ENCODE data around the gene GRAMD1A.

Gene GRAMD1A

GRCh38 chr19:35056513-35057063 lies 56.5 kb downstream of the GRAMD1A start:
- DNase-seq: no peak

DNA sequence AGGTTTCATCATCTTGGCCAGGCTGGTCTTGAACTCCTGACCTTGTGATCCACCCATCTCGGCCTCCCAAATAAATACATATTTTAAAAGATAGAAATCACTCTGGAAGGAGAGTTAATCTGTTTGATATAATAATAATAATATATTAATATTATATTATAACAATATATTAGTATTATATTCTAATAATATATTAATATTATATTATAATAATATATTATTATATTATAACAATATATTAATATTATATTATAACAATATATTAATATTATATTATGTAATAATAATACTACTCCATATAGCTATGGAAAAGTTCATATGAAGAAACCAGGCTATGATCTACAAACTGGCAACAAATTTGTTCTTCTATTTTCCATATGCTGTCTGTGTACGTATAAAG lies 58.2 kb downstream of the GRAMD1A start:
- no peak for DNase-seq

- DNase-seq: no peak
Measured at GRCh38 chr19:35059006-35059798, 59.1 kb downstream of the GRAMD1A start.

- DNase-seq: no peak
Measured at GRCh38 chr19:35059799-35060091, 59.6 kb downstream of the GRAMD1A start.

DNA sequence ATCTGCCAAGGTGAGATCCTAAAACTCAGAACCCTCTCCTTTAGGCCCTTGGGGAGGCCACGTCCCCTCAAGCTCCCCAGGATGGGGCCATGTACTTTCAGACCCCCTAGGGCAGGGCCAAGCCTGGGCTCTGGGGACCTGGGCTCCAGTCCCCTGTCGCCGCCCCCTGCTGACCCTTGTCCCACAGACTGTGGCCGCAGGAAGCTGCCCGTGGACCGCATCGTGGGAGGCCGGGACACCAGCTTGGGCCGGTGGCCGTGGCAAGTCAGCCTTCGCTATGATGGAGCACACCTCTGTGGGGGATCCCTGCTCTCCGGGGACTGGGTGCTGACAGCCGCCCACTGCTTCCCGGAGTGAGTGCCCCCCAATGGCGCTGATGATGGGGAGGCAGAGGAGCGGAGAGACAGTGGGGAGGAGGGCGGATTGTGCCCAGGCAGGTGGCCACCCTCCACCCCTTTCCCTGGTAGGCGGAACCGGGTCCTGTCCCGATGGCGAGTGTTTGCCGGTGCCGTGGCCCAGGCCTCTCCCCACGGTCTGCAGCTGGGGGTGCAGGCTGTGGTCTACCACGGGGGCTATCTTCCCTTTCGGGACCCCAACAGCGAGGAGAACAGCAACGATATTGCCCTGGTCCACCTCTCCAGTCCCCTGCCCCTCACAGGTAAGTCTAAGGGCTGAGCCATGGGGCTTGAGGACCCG lies 60.2 kb downstream of the GRAMD1A start:
- no peak for DNase-seq

DNA sequence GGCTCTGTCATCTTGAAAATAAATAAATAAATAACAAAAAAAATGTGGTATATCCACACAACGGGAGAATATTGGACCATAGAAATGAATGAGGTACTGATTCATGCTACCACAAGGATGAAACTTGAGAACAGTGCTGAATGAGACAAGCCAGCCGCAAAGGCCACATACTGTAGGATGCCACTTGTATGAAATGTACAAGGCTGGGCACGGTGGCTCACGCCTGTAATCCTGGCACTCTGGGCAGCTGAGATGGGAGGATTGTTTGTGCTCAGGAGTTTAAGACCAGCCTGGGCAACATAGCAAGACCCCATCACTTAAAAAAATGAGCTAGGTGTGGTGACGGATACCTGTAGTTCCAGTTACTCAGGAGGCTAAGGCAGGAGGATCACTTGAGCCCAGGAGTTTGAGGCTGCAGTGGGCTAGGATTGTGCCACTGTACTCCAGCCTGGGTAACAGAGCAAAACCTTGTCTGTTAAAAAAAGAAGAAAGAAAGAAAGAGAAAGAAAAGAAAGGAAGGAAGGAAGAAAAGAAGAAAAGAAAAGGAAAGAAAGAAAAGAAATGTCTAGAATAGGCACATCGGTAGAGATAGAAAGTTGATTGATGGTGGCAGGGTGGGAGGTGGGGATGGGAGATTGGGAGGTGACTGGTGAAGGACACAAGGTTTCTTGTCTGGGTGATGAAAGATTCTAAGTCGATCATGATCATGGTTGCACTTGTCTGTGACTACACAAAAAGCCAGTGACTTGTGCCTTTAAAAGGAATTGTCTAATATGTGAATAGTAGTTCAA lies 61.7 kb downstream of the GRAMD1A start:
- no peak for DNase-seq

DNA sequence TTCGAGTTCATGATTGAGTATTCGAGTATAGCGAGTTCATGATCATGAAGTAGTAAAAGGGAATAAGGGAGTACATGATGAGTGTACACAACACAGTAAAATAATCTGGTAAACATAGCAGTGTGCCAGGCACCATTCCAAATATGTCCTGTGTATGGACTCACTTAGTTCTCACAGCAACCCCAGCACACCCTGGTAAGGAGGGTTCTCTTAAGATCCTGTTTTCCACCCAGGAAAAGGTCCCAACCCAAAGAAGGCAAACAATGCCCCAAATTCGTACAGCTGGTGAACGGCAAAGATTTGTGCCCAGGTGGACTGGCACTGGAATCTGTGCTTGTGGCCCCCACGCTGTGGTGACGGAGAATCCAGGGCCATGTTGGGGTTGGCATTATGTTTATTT lies 62.8 kb downstream of the GRAMD1A start:
- no peak for DNase-seq

DNA sequence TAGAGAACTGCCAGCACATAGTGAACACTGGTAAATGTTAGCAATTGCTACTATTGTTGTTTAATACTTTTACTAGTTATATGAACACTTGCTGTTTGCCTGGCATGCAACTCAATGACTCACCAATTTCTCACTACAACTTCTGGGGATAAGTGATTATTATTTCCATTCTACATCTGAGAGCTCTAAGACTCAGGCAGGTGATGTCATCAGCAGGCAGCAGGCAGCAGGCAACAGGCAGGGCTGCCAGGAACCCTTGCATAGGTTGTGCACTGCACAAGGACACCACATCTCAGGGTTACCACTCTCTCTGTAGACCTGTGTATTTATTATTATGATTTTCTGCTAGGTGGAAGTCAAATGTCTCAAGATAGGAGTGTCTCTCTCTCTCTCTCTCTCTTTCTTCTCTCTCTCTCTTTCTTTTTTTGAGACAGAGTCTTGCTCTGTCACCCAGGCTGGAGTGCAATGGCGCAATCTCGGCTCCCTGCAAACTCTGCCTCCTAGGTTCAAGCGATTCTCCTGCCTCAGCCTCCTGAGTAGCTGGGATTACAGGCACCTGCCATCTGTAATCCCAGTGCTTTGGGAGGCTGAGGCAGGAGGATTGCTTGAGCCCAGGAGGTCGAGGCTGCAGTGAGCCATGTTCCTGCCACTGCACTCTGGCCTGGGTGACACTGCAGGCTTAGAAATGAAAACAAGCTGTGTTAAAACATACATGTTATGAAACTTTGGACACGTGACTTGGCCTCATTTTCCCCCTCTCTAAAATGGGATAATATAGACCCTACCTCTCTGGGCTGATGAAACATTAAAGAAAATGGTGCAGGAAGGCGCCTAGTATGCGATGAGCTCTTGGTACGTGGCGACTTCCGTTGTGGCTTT lies 64.1 kb downstream of the GRAMD1A start:
- DNase-seq: no peak

GRCh38 chr19:35065574-35065973 lies 65.5 kb downstream of the GRAMD1A start:
- no peak for DNase-seq

DNA sequence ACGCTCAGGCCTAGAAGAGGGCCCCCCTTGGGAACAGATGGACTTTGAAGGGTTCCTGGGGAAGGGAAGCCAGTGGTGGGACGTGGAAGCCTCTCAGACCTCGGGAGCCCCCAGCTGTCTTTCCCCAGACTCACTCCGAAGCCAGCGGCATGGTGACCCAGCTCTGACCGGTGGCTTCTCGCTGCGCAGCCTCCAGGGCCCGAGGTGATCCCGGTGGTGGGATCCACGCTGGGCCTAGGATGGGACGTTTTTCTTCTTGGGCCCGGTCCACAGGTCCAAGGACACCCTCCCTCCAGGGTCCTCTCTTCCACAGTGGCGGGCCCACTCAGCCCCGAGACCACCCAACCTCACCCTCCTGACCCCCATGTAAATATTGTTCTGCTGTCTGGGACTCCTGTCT lies 66.0 kb downstream of the GRAMD1A start:
- no peak for DNase-seq

DNA sequence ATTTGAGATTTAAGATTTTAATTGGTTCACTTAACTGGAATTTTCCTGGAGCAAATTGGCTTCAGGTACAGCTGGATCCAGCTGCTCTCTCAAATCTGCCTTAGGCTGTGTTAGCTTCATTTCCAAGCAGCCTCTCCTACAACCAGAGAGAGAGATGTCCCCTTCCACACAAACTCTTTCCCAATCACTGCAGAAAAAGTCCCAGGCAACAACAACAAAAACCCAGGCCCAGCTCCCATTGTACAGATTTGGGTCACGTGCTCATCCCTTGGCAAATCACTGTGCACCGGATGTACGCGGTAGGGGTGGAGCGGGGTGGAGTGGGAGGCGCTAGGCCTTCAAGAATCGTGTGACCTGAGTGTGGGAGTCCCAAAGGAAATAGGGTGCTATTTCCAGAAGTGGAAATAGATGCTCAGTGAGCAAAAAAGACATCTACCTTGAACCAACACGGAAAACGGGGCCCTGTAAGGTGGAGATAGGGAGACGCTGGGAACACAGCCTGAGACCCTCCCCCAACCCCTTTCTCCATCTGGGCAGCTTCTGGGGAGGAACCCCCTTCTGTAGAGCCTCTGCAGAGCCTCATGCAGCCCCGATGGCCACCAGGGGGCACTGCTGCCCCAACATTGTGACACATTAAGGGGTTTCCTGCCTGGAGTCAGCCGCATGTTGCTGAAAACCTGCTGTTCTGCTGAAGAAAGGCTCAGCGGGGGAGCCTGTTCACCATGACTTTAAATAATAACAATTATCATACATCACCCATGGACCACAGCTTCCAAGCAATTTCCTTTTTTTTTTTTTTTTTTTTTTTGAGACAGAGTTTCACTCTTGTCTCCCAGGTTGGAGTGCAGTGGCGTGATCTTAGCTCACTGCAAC lies 66.8 kb downstream of the GRAMD1A start:
- DNase-seq: peak; percentile 49

DNA sequence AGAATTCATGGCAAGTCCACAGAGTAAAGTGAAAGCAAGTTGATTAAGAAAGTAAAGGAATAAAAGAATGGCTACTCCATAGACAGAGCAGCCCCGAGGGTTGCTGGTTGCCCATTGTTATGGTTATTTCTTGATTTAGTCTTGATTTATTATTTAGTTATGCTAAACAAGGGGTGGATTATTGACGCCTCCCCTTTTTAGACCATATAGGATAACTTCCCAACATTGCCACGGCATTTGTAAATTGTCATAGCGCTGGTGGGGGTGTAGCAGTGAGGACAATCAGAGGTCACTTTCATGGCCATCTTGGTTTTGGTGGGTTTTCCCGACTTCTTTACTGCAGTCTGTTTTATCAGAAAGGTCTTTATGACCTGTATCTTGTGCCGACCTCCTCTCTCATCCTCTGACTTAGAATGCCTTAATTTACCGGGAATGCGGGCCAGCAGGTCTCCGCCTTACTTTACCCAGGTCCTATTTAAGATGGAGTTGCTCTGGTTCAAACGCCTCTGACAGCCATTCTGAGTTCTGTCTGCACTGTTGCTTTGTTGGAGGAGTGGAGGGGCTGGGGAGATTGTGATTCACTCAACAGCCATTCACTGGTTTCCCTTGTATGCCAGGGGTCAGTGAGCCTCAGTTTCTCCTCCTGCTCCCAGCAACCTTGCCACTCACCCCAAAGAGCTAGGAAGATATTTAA lies 69.0 kb downstream of the GRAMD1A start:
- DNase-seq: no peak

DNA sequence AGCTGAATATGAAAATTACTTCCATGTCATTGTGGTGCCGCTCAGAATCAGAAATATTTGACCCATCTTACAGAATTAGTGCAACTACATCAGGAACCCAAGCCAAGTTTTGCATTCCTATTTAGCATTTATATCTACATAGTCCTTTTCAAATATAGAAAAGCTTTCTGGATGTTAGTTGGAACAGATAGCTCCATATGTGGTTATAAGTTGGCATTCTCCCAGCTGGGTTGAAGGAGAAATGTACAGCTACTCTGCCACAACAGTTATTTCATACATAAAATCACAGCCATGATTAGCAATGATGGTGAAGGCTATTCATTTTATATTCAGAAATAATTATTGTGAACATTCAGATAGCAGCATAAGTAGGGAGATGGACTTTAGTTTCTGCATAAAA lies 69.6 kb downstream of the GRAMD1A start:
- DNase-seq: no peak

- DNase-seq: no peak
Measured at GRCh38 chr19:35070471-35070870, 70.3 kb downstream of the GRAMD1A start.

DNA sequence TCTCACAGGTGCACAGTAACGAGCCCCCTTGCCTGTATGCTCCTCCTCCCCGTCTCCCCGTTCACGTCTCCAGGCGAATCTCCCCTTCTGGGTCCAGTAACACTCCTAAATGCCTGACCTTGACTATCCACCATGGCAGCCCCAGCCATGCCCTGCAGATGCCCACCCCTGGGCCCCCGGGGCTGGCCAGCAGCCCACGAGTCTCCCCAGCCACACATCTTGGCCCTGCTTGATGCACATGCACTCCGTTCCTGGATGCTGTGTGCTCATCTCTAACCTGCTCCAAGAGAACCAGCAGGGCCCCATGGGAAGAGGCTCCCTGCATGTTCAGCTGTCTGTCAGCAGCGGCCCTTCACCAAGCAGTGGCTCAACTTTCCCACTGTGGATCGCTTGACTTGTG lies 73.4 kb downstream of the GRAMD1A start:
- DNase-seq: no peak

DNA sequence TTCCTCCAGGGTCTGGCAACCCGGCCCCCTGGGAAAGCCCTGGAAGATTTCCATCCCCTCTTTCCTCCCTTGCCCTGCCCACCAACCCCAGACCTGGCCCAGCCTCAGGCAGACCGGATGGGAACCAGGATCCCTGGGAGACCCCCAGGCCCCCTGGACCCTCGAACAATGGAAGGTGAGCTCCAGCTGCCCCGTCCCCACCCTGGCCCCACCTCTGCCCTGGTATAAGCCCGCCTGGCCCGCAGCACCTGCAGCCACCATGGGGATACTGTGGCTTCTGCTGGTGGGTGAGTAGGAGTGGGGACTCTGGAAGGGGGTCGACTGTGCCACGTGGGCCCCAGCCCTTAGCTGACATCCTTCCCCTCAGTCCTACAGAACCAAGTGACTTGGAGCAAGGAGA lies 73.8 kb downstream of the GRAMD1A start:
- no peak for DNase-seq

DNA sequence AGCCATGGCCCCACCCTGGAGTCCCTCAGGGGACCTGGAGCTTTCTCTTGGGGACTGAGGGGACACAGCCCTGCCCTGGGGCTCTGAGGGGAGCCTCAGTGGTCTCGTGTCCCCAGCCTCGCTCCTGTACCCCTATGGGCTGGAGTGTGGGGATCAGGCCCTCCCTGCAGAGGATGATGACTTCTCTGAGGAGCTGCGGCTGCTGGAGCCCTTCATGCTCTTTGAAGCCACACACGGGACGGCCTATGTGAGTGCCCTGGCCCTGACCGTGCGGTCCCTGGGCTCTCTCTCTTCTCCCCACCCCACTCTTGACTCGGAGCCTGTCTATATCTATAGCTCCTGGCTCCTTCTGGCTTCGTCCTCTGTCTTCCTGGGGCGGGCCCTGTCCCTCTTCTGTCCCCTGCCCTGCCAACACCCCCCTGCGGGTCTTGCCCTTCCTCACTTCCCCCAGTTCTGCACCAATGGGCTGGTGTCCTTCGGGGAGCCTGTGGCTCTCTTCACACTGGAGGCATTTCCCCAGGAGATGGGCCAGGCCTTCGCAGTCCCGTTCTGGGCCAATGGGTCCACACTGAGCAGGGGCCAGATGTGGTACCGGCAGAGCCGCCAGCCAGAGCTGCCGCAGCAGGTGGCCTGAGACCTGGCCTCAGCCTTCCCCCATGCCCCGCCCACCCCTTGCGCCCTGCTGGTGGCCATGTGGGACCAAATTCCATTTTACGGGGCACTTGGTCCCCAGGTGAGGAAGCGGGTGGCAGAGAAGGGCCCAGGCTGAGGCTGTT lies 74.5 kb downstream of the GRAMD1A start:
- no peak for DNase-seq

GRCh38 chr19:35075202-35076025 lies 75.3 kb downstream of the GRAMD1A start:
- DNase-seq: no peak

DNA sequence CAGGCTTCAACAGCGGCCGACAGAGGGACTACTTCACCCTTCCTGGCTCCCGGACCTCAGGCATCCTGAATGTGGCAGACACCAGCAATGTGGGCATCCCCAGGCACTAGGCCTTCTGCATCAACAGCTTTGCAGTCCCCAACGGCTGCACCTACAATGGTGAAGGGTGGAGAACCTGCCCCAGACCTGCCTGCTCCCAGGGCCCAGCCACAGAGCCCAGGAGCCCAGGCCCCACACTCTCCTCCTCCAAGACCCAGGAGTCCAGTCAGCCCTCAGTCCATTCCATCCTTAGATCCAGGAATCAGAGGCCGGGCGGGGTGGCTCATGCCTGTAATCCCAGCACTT lies 75.9 kb downstream of the GRAMD1A start:
- no peak for DNase-seq

Measured in NCI-H1048 (cell line).